HG03196 (cell line): ENCODE results near the gene WDR27.

Experiments used
- ATAC-seq: cut with Tn5 transposase; IDR thresholded peaks from one replicate; pipeline ENCODE4 v1.9.1; 2021; ENCODE audit not compliant: unreplicated experiment

The WDR27 gene

GRCh38 chr6:169641461-169642085 lies 60.3 kb downstream of the WDR27 start:
- ATAC-seq = no peak

- no peak for ATAC-seq
These were observed 60.8 kb downstream of the WDR27 start for GRCh38 chr6:169640983-169641382.

- ATAC-seq = no peak
These were observed 61.4 kb downstream of the WDR27 start for GRCh38 chr6:169640351-169640852.

GRCh38 chr6:169639653-169640278 lies 62.1 kb downstream of the WDR27 start:
- no peak for ATAC-seq

GRCh38 chr6:169638915-169639314 lies 62.9 kb downstream of the WDR27 start:
- no peak for ATAC-seq

GRCh38 chr6:169638388-169638787 lies 63.4 kb downstream of the WDR27 start:
- ATAC-seq = no peak

- no peak for ATAC-seq
These were observed 66.5 kb downstream of the WDR27 start for GRCh38 chr6:169635345-169635744.

GRCh38 chr6:169632841-169633240 lies 69.0 kb downstream of the WDR27 start:
- no peak for ATAC-seq

GRCh38 chr6:169629256-169629655 lies 72.6 kb downstream of the WDR27 start:
- ATAC-seq = no peak

GRCh38 chr6:169627736-169628607 lies 73.9 kb downstream of the WDR27 start:
- no peak for ATAC-seq

GRCh38 chr6:169626649-169627048 lies 75.2 kb downstream of the WDR27 start:
- no peak for ATAC-seq

GRCh38 chr6:169626169-169626568 lies 75.7 kb downstream of the WDR27 start:
- ATAC-seq = no peak

GRCh38 chr6:169625376-169625775 lies 76.5 kb downstream of the WDR27 start:
- no peak for ATAC-seq

- no peak for ATAC-seq
These were observed 77.0 kb downstream of the WDR27 start for GRCh38 chr6:169624785-169625184.

GRCh38 chr6:169623975-169624374 lies 77.9 kb downstream of the WDR27 start:
- no peak for ATAC-seq

- no peak for ATAC-seq
These were observed 78.5 kb downstream of the WDR27 start for GRCh38 chr6:169623343-169623742.

GRCh38 chr6:169622618-169623017 lies 79.2 kb downstream of the WDR27 start:
- no peak for ATAC-seq

- no peak for ATAC-seq
These were observed 80.5 kb downstream of the WDR27 start for GRCh38 chr6:169621311-169621710.

GRCh38 chr6:169620171-169621130 lies 81.4 kb downstream of the WDR27 start:
- ATAC-seq = no peak

GRCh38 chr6:169619650-169620049 lies 82.2 kb downstream of the WDR27 start:
- ATAC-seq = no peak
